ENCODE data around the gene POLA1. TPM values are rescaled to one million over a fixed set of nuclear protein-coding genes. Genes with fewer than 3 reads are reported as not detected.

The POLA1 gene
- total and polyA plus RNA-seq, 2 of the 4 experiments (the other 2 are of a cell fraction), result 4.0 to 15.1 TPM

- Histone ChIP-seq H3K4me1 (ENCODE audit: control insufficient read depth, insufficient read depth, low read length) (no peaks in the 10 kb centered on the region; the same call in 1 of the 2 replicates), H3K9me3 (ENCODE audit: control insufficient read depth, insufficient read depth, low read length) (no peaks in the 10 kb centered on the region; the same call in 1 of the 2 replicates), H4K91ac (ENCODE audit: insufficient read depth, low read depth, low read length) (no peak overlapping the region), H2AK5ac (ENCODE audit: low read depth, low read length) (no peak overlapping the region), H4K5ac (ENCODE audit: low read depth, low read length) (no peak overlapping the region), H2AFZ (replicated peaks; ENCODE audit: low read length, poor library complexity) (no peak overlapping the region), H3K4me3 (ENCODE audit: insufficient read depth, low read depth, low read length) (no peak overlapping the region), H3K36me3 (ENCODE audit: control insufficient read depth, insufficient read depth, low read length) (no peaks in the 10 kb centered on the region), H2BK15ac (ENCODE audit: low read depth, low read length) (no peak overlapping the region), H3K9ac (ENCODE audit: low read depth, low read length) (no peak overlapping the region), H3K9me1 (ENCODE audit: insufficient read depth, low read length) (no peaks in the 10 kb centered on the region), H4K20me1 (ENCODE audit: insufficient read depth, low read length) (no peaks in the 10 kb centered on the region), H2BK5ac (ENCODE audit: low read depth, low read length, poor library complexity, severe bottlenecking) (no peak overlapping the region), H2BK20ac (ENCODE audit: low read depth, low read length) (no peak overlapping the region), H3K4me2 (ENCODE audit: low read depth, low read length) (no peak overlapping the region), H3K18ac (ENCODE audit: low read depth, low read length) (no peak overlapping the region), H3K14ac (replicated peaks; ENCODE audit: low read depth, low read length) (no peak overlapping the region), H3K27ac (ENCODE audit: insufficient read depth, low read length) (no peak overlapping the region), H2BK120ac (ENCODE audit: low read depth, low read length) (no peak overlapping the region), H3K79me1 (ENCODE audit: low read depth in 1 of 2, low read length in 2 of 2) (no peaks in the 10 kb centered on the region), H2AK9ac (replicated peaks; ENCODE audit: low read depth, low read length, poor library complexity) (no peak overlapping the region), H4K8ac (ENCODE audit: low read depth in 2 of 2, low read length in 2 of 2) (no peak overlapping the region), H3K27me3 (ENCODE audit: control insufficient read depth, insufficient read depth, low read length) (peaks cover 57% of the 10 kb centered on the region), H3K23ac (ENCODE audit: low read depth, low read length) (no peak overlapping the region), H3K56ac (ENCODE audit: extremely low read depth, insufficient read depth, low read length) (no peak overlapping the region), H3K4ac (ENCODE audit: low read depth, low read length) (no peak overlapping the region)
- no peak for ATAC-seq (ENCODE audit: low read depth)
- POLR2A ChIA-PET (ENCODE audit: unreplicated experiment), result no interaction called here
- WGBS, 2 experiments (ENCODE audit: extremely low coverage in 2 of 2, insufficient read length in 1 of 2), result no CpG with 5 or more reads among the region's 1 CpG
- dilution Hi-C loops (cut with HindIII; ENCODE audit: low sequenced_read_pairs, unreplicated experiment) (no loop called here), in situ Hi-C loops (cut with MboI; ENCODE audit: low sequenced_read_pairs) (no loop called here), intact Hi-C loops (cut with micrococcal nuclease) (loop anchor here (10.0 kb wide), 1 partner anchor 269 kb away; no protein-coding TSS in a partner anchor)
- BruUV-seq (replicated peaks), result no TSS peak
- CTCF ChIA-PET, result no interaction called here
- DNase-seq, result no peak
- no peak for TF ChIP-seq CEBPB (IDR thresholded peaks at IDR 0.05; ENCODE audit: low read depth, low read length)
- TF ChIP-seq NFE2L2 (IDR thresholded peaks at IDR 0.05; ENCODE audit: low read depth, low read length), result no peak
Observed at GRCh38 chrX:25023908-25024307, 330.2 kb downstream of the POLA1 start.

Measured in IMR-90 (cell line).